Lung (tissue), 16 donors: ENCODE data around the gene ZDHHC1. TPM values are rescaled to one million over a fixed set of nuclear protein-coding genes. Genes with fewer than 3 reads are reported as not detected.
A peak's percentile ranks its signal among the peaks of the same experiment; 100 is the strongest.

Source experiments
- ATAC-seq: fragments of 200-7000 bp; cut with Tn5 transposase; one replicate; pipeline ENCODE4 v1.9.1; 2020; ENCODE audit warnings: moderate number of reproducible peaks; ENCODE audit not compliant: insufficient read depth, low FRiP score
- DNase-seq, 3 donors: peaks; one replicate each; pipeline ENCODE4 v3.0.0-alpha.2; 2013 to 2017
- H3K27ac ChIP-seq, 2 donors: one replicate each; pipeline ENCODE4 v1.5.1; 2013; ENCODE audit warnings: mild to moderate bottlenecking in 2 of 2, moderate library complexity in 2 of 2, control low read depth in 1 of 2, inconsistent platforms in 1 of 2, low read depth in 1 of 2, low read length in 1 of 2
- H3K27me3 ChIP-seq, 3 donors: one replicate each; pipeline ENCODE4 v1.5.1; 2013; ENCODE audit warnings: low read length in 2 of 3; ENCODE audit not compliant: control insufficient read depth in 3 of 3, insufficient read depth in 3 of 3
- H3K36me3 ChIP-seq, 4 donors: one replicate each; pipeline ENCODE4 v1.5.1; 2013; ENCODE audit warnings: low read length in 4 of 4, mild to moderate bottlenecking in 1 of 4, moderate library complexity in 1 of 4; ENCODE audit not compliant: control insufficient read depth in 4 of 4, insufficient read depth in 4 of 4
- H3K4me1 ChIP-seq, 5 donors: one replicate each; pipeline ENCODE4 v1.5.1; 2013; ENCODE audit warnings: low read length in 5 of 5, mild to moderate bottlenecking in 2 of 5, moderate library complexity in 1 of 5; ENCODE audit not compliant: control insufficient read depth in 5 of 5, insufficient read depth in 5 of 5
- H3K4me3 ChIP-seq: one replicate; pipeline ENCODE4 v1.5.1; 2013; ENCODE audit warnings: mild to moderate bottlenecking, control low read depth, moderate library complexity
- H3K9ac ChIP-seq, 2 donors: one replicate each; pipeline ENCODE4 v1.5.1; 2013; ENCODE audit warnings: low read length in 2 of 2, control low read depth in 1 of 2; ENCODE audit not compliant: insufficient read depth in 1 of 2
- H3K9me3 ChIP-seq, 4 donors: one replicate each; pipeline ENCODE4 v1.5.1; 2013; ENCODE audit warnings: low read length in 3 of 4, mild to moderate bottlenecking in 1 of 4, moderate library complexity in 1 of 4; ENCODE audit not compliant: control insufficient read depth in 4 of 4, insufficient read depth in 3 of 4
- CTCF ChIP-seq: IDR thresholded peaks from 2 replicates; pipeline ENCODE4 v1.5.1; 2012; ENCODE audit warnings: mild to moderate bottlenecking; ENCODE audit errors: control extremely low read depth, extremely low read depth
- WGBS, 2 donors: extraction: QIAGEN DNeasy Blood & Tissue Kit; methylation state at CpG; one replicate each; pipeline ENCODE4 v1.1.7; 2013; 5-methylcytosine and 5-hydroxymethylcytosine counted together
- long read RNA-seq, 5 donors: transcript quantifications; one replicate each; lab custom pipeline, GENCODE V29; 2026
- polyA plus RNA-seq, 2 donors: library from polyadenylated mRNA; stranded (reverse); fragments of 200-250 nt; gene quantifications; one replicate each; pipeline ENCODE4 v1.2.1, GENCODE V29; 2013
- total RNA-seq, 2 donors: library from RNA; depleted of rRNA in 1 of 2; stranded (reverse); fragments of >200 nt in 1 of 2; gene quantifications; one replicate each; pipeline ENCODE4 v1.2.1, GENCODE V29; 2014 to 2021
- donor health status: control.
- donor health status: control.
- donor health status: Bipolar disorder and iron deficiency.
- donor health status: healthy.
- donor health status: DM: yes; HTN: yes; CAD: no.

ZDHHC1 gene
- total RNA-seq (10 to 100 TPM; 14.9 to 31.8 TPM), polyA plus RNA-seq (10 to 100 TPM; 10.9 to 27.4 TPM)
- long read RNA-seq, donor 1, partial matches to known transcripts = 0 of 7 reads
- long read RNA-seq, donor 1, other reads (novel, unspliced or antisense) = 0 of 7 reads
- long read RNA-seq, donor 2, partial matches to known transcripts = 0 of 2 reads
- long read RNA-seq, donor 2, other reads (novel, unspliced or antisense) = 0 of 2 reads
- long read RNA-seq, donor 3, partial matches to known transcripts = 0 of 4 reads
- long read RNA-seq, donor 3, other reads (novel, unspliced or antisense) = 0 of 4 reads
- long read RNA-seq, donor 4, partial matches to known transcripts = 0 of 1 reads
- long read RNA-seq, donor 4, other reads (novel, unspliced or antisense) = 0 of 1 reads
- long read RNA-seq, donor 5, partial matches to known transcripts = 0 of 7 reads
- long read RNA-seq, donor 5, other reads (novel, unspliced or antisense) = 0 of 7 reads

- DNase-seq = peak; percentile 74 to 84 (median 83)
Measured at GRCh38 chr16:67415872-67416793, at the start of gene ZDHHC1. TSS of gene ZDHHC1 (minus strand) at chr16:67416477. CDS start at chr16:67407775, 8,702 bp downstream.

GRCh38 chr16:67464565-67464964 lies 48.3 kb upstream of the ZDHHC1 start:
- 88 to 89% methylated on average over 2 of the region's 2 CpGs for WGBS, 2 donors
- no peak overlapping the region for H3K9ac ChIP-seq
- H3K4me1 ChIP-seq = peaks cover 3 to 44% (median 9%) of the 10 kb centered on the region in 5 donors
- H3K9me3 ChIP-seq = no peaks in the 10 kb centered on the region
- no peaks in the 10 kb centered on the region for H3K27me3 ChIP-seq
- DNase-seq (no peak), ATAC-seq (no peak)
- no peak overlapping the region for H3K27ac ChIP-seq
- no peak overlapping the region for H3K4me3 ChIP-seq
- H3K36me3 ChIP-seq = peaks cover 0 to 7% (median 0%) of the 10 kb centered on the region in 4 donors
- no peak for TF ChIP-seq CTCF

More at GRCh38 chr16:67415872-67416793, at the start of gene ZDHHC1:
- peak within 1 kb of the TSS; percentile 59 for H3K4me3 ChIP-seq
- H3K9ac ChIP-seq = peak within 1 kb of the TSS; percentile 56 to 89
- peaks cover 0 to 10% (median 2%) of the 10 kb centered on the region in 5 donors for H3K4me1 ChIP-seq
- no peaks in the 10 kb centered on the region for H3K9me3 ChIP-seq
- ATAC-seq = peak; percentile 96
- TF ChIP-seq CTCF = peak; percentile 56
- 1 to 2% methylated on average over 70 to 73 of the region's 73 CpGs for WGBS, 2 donors
- peak within 1 kb of the TSS; percentile 82 to 93 for H3K27ac ChIP-seq
- no peaks in the 10 kb centered on the region for H3K27me3 ChIP-seq
- peaks cover 0 to 3% (median 0%) of the 10 kb centered on the region in 4 donors for H3K36me3 ChIP-seq

GRCh38 chr16:67463691-67464090 lies 47.4 kb upstream of the ZDHHC1 start:
- H3K4me3 ChIP-seq = no peak overlapping the region
- H3K9me3 ChIP-seq = no peaks in the 10 kb centered on the region
- H3K27ac ChIP-seq = no peak overlapping the region
- no peak for DNase-seq
- H3K9ac ChIP-seq = no peak overlapping the region
- ATAC-seq = no peak
- H3K4me1 ChIP-seq = peaks cover 9 to 50% (median 13%) of the 10 kb centered on the region in 5 donors
- TF ChIP-seq CTCF = no peak
- H3K36me3 ChIP-seq = peaks cover 0 to 9% (median 0%) of the 10 kb centered on the region in 4 donors
- no peaks in the 10 kb centered on the region for H3K27me3 ChIP-seq
- WGBS, 2 donors = 96 to 98% methylated on average over 4 of the region's 4 CpGs
